Right cardiac atrium (tissue), 5 donors: Measurements from ENCODE around the gene AEBP1. TPM values are rescaled to one million over a fixed set of nuclear protein-coding genes. Genes with fewer than 3 reads are reported as not detected.
"Not testable (repeated sequence)": the region's sequence is repeated elsewhere in the genome, so short reads cannot be mapped to it uniquely, and the experiment has no call there.

Experiments
- ATAC-seq, 2 donors: fragments of 200-7000 bp; cut with Tn5 transposase; one replicate each; pipeline versions ENCODE4 v1.8.0 to v1.9.1; 2020; ENCODE audit warnings: moderate library complexity in 2 of 2, mild to moderate bottlenecking in 1 of 2
- DNase-seq, 3 donors: peaks; one replicate each; pipeline ENCODE4 v3.0.0-alpha.2; 2020
- H3K27ac ChIP-seq: one replicate; pipeline ENCODE4 v1.5.1; 2013; ENCODE audit warnings: mild to moderate bottlenecking, low read length, control low read depth, moderate library complexity
- H3K27me3 ChIP-seq: one replicate; pipeline ENCODE4 v1.6.1; 2013; ENCODE audit not compliant: control insufficient read depth, insufficient read depth
- H3K4me1 ChIP-seq: one replicate; pipeline ENCODE4 v1.6.1; 2013; ENCODE audit warnings: low read length; ENCODE audit not compliant: control insufficient read depth, insufficient read depth
- H3K4me3 ChIP-seq: one replicate; pipeline ENCODE4 v1.5.1; 2013; ENCODE audit warnings: low read length, control low read depth
- H3K9me3 ChIP-seq: one replicate; pipeline ENCODE4 v1.6.1; 2013; ENCODE audit warnings: low read length; ENCODE audit not compliant: control insufficient read depth
- WGBS: extraction: QIAGEN DNeasy Blood & Tissue Kit; methylation state at CpG from one replicate; pipeline ENCODE4 v1.1.7; 2013; 5-methylcytosine and 5-hydroxymethylcytosine counted together
- intact Hi-C, 4 donors: fragments of 100-400 bp; cut with DNase I; formaldehyde crosslinking; loops; one replicate each; pipeline versions ENCODE4 v1.11.0 to v1.14.0; 2022 to 2023
- polyA plus RNA-seq: library from polyadenylated mRNA; stranded (reverse); fragments of 200-250 nt; gene quantifications from one replicate; pipeline ENCODE4 v1.2.3, GENCODE V29; 2013
- total RNA-seq, 4 donors: library from RNA; stranded (reverse); fragmentation: NEBNext Ultra II Directional; extraction: Animal tissue kit (Norgen Biotek cat#: 25700); gene quantifications; one replicate each; pipeline ENCODE4 v1.2.1, GENCODE V29; 2021
- donor health status: healthy with polysubstance abuse.
- donor health status: DM: no; HTN: yes; CAD: no.
- donor health status: DM: no; HTN: no; CAD: no.
- donor health status: DM: no; HTN: yes; CAD: no; lungs with severe emphysema.
- donor health status: DM: yes; HTN: yes; CAD: no.

The AEBP1 gene
- total and polyA plus RNA-seq, 5 donors = 62.8 to 124 (median 94.6) TPM

- ATAC-seq = peak; percentile 99
- intact Hi-C loops = loop anchor here in 3 of 4 donors (5.0 kb wide), 1 partner anchor 41 kb away; the partner anchor contains the start of gene POLM (in 3 of the 3)
- peaks cover 7% of the 10 kb centered on the region for H3K4me1 ChIP-seq
- H3K27me3 ChIP-seq = no peaks in the 10 kb centered on the region
- H3K9me3 ChIP-seq = no peaks in the 10 kb centered on the region
- DNase-seq = peak; percentile 99 to 100 (median 99)
- under 1% methylated on average over 86 of the region's 86 CpGs for WGBS
- H3K4me3 ChIP-seq = peak within 1 kb of the TSS; percentile 45
- peak within 1 kb of the TSS; percentile 85 for H3K27ac ChIP-seq
Measured at GRCh38 chr7:44123190-44124003, 19.3 kb downstream of the AEBP1 start, which contains the start of gene POLD2. Gene POLD2 (minus strand): TSS chr7:44123548. CDS start chr7:44122053, 1,495 bp downstream.

- intact Hi-C loops = loop anchor here in 3 of 4 donors (5.0 kb wide), 1 partner anchor 43 kb away; the partner anchor contains the start of gene POLM (in 3 of the 3)
- peaks cover 11% of the 10 kb centered on the region for H3K4me1 ChIP-seq
- DNase-seq = no peak
- H3K27ac ChIP-seq = no peak overlapping the region
- no peak overlapping the region for H3K4me3 ChIP-seq
- ATAC-seq = no peak
- no peaks in the 10 kb centered on the region for H3K9me3 ChIP-seq
- no peaks in the 10 kb centered on the region for H3K27me3 ChIP-seq
- 96% methylated on average over 6 of the region's 6 CpGs for WGBS
Measured at GRCh38 chr7:44124822-44125202, 20.7 kb downstream of the AEBP1 start.

GRCh38 chr7:44126574-44126973 is 22.4 kb downstream of the AEBP1 start:
- H3K4me3 ChIP-seq, intact Hi-C loops, DNase-seq, H3K27me3 ChIP-seq, H3K27ac ChIP-seq, ATAC-seq, H3K9me3 ChIP-seq: not testable (repeated sequence)
- peaks cover 11% of the 10 kb centered on the region for H3K4me1 ChIP-seq
- WGBS = 93% methylated on average over 4 of the region's 4 CpGs

GRCh38 chr7:44127161-44127560 is 23.0 kb downstream of the AEBP1 start:
- intact Hi-C loops = no loop called here
- DNase-seq = no peak
- Histone ChIP-seq H3K4me3 (no peak overlapping the region), H3K4me1 (peaks cover 9% of the 10 kb centered on the region), H3K27me3 (no peaks in the 10 kb centered on the region), H3K9me3 (no peaks in the 10 kb centered on the region), H3K27ac (no peak overlapping the region)
- no peak for ATAC-seq

GRCh38 chr7:44128721-44129582 is 24.8 kb downstream of the AEBP1 start:
- DNase-seq (peak in 1 of 3 donors; percentile 9), ATAC-seq (peak; percentile 49 to 65)
- Histone ChIP-seq H3K4me1 (peaks cover 7% of the 10 kb centered on the region), H3K27ac (peak overlapping the region; percentile 92), H3K27me3 (no peaks in the 10 kb centered on the region), H3K4me3 (no peak overlapping the region), H3K9me3 (no peaks in the 10 kb centered on the region)
- intact Hi-C loops = no loop called here
- WGBS = 63% methylated on average over 6 of the region's 6 CpGs

- Histone ChIP-seq H3K27ac (peak overlapping the region; percentile 92), H3K4me3 (no peak overlapping the region), H3K27me3 (no peaks in the 10 kb centered on the region), H3K9me3 (no peaks in the 10 kb centered on the region), H3K4me1 (peaks cover 7% of the 10 kb centered on the region)
- peak in 2 of 3 donors; percentile 16 to 36 for DNase-seq
- peak; percentile 31 to 44 for ATAC-seq
- WGBS = 61% methylated on average over 12 of the region's 12 CpGs
- intact Hi-C loops = loop anchor here in 1 of 4 donors (10.0 kb wide), 1 partner anchor 63 kb away; no protein-coding TSS in a partner anchor
Measured at GRCh38 chr7:44131173-44132029, 27.3 kb downstream of the AEBP1 start.

- 54% methylated on average over 2 of the region's 2 CpGs for WGBS
- peak; percentile 71 to 77 for ATAC-seq
Measured at GRCh38 chr7:44132039-44132438, 27.9 kb downstream of the AEBP1 start.

GRCh38 chr7:44133295-44133694 is 29.1 kb downstream of the AEBP1 start:
- Histone ChIP-seq H3K27ac (peak overlapping the region; percentile 8), H3K4me1 (peaks cover 7% of the 10 kb centered on the region), H3K9me3 (no peaks in the 10 kb centered on the region), H3K27me3 (no peaks in the 10 kb centered on the region), H3K4me3 (no peak overlapping the region)
- ATAC-seq (no peak), DNase-seq (peak in 1 of 3 donors; percentile 3)
- WGBS = 63% methylated on average over 3 of the region's 3 CpGs
- intact Hi-C loops = loop anchor here in 1 of 4 donors (10.0 kb wide), 1 partner anchor 62 kb away; no protein-coding TSS in a partner anchor

More at GRCh38 chr7:44132039-44132438, 27.9 kb downstream of the AEBP1 start:
- no peaks in the 10 kb centered on the region for H3K9me3 ChIP-seq
- peaks cover 7% of the 10 kb centered on the region for H3K4me1 ChIP-seq
- no peaks in the 10 kb centered on the region for H3K27me3 ChIP-seq
- peak; percentile 39 to 86 (median 67) for DNase-seq
- intact Hi-C loops = loop anchor here in 1 of 4 donors (10.0 kb wide), 1 partner anchor 63 kb away; no protein-coding TSS in a partner anchor
- peak overlapping the region; percentile 92 for H3K27ac ChIP-seq
- H3K4me3 ChIP-seq = no peak overlapping the region

- intact Hi-C loops = loop anchor here in 1 of 4 donors (10.0 kb wide), 1 partner anchor 60 kb away; no protein-coding TSS in a partner anchor
- DNase-seq = peak in 2 of 3 donors; percentile 18 to 59
- H3K4me3 ChIP-seq = no peak overlapping the region
- H3K27ac ChIP-seq = peak overlapping the region; percentile 43
- no peaks in the 10 kb centered on the region for H3K27me3 ChIP-seq
- H3K4me1 ChIP-seq = peaks cover 3% of the 10 kb centered on the region
- WGBS = 83% methylated on average over 4 of the region's 4 CpGs
- no peak for ATAC-seq
- no peaks in the 10 kb centered on the region for H3K9me3 ChIP-seq
Measured at GRCh38 chr7:44134943-44135628, 30.9 kb downstream of the AEBP1 start.
